OCI-LY7 (cell line): ENCODE results near the gene ROS1. TPM values are rescaled to one million over a fixed set of nuclear protein-coding genes. Genes with fewer than 3 reads are reported as not detected.

Source experiments
- BruUV-seq: library from RNA; stranded (reverse); fragments of 400-500 nt; replicated peaks from 2 replicates; lab custom pipeline; 2021; lab: Mats Ljungman, UMichigan
- CTCF ChIA-PET: fragments of 300-600 bp; sonication (Branson Sonifier 250); formaldehyde crosslinking; loops from one replicate; lab custom pipeline; 2022; ENCODE audit warnings: antibody characterized with exemption; ENCODE audit not compliant: unreplicated experiment; lab: Charles Lee
- POLR2A ChIA-PET: fragments of 300-600 bp; sonication (Branson Sonifier 250); formaldehyde crosslinking; loops from one replicate; lab custom pipeline; 2022; ENCODE audit warnings: antibody characterized with exemption; lab: Charles Lee
- DNase-seq: peaks from one replicate; pipeline ENCODE4 v3.0.0-alpha.2; 2015; ENCODE audit warnings: low spot score
- H2AFZ ChIP-seq: fragments of 200-600 bp; sonication (generic), shearing (Covaris generic); 2 replicates; pipeline ENCODE4 v1.6.1; 2014; ENCODE audit warnings: mild to moderate bottlenecking, antibody characterized with exemption, low read length, moderate library complexity
- H3K27ac ChIP-seq: fragments of 200-600 bp; sonication (generic); 2 replicates; pipeline ENCODE4 v1.5.1; 2014; ENCODE audit warnings: mixed run types, low read depth, mild to moderate bottlenecking, moderate library complexity, low read length, inconsistent platforms; ENCODE audit not compliant: poor library complexity, severe bottlenecking
- H3K36me3 ChIP-seq: fragments of 200-600 bp; sonication (generic); 2 replicates; pipeline ENCODE4 v1.6.1; 2014; ENCODE audit warnings: mild to moderate bottlenecking, antibody characterized with exemption, low read length, moderate library complexity, mixed read lengths; ENCODE audit not compliant: insufficient read depth
- H3K4me1 ChIP-seq: fragments of 200-600 bp; sonication (generic); 2 replicates; pipeline ENCODE4 v1.5.1; 2014; ENCODE audit warnings: mild to moderate bottlenecking, low read length; ENCODE audit not compliant: insufficient read depth, poor library complexity, severe bottlenecking
- H3K4me2 ChIP-seq: fragments of 200-600 bp; sonication (generic); 2 replicates; pipeline ENCODE4 v1.6.1; 2014; ENCODE audit warnings: mild to moderate bottlenecking, low read length
- H3K4me3 ChIP-seq: fragments of 200-600 bp; sonication (generic); 2 replicates; pipeline ENCODE4 v1.5.1; 2014; ENCODE audit warnings: mild to moderate bottlenecking, low read depth, low read length; ENCODE audit not compliant: poor library complexity, severe bottlenecking
- H3K79me2 ChIP-seq: fragments of 200-600 bp; sonication (generic); 2 replicates; pipeline ENCODE4 v1.6.1; 2016; ENCODE audit warnings: low read depth, mild to moderate bottlenecking, low read length, moderate library complexity, mixed read lengths; ENCODE audit not compliant: insufficient read depth
- H3K9me2 ChIP-seq: fragments of 200-600 bp; sonication (generic); 2 replicates; pipeline ENCODE4 v1.6.1; 2016; ENCODE audit warnings: mild to moderate bottlenecking, low read length, mixed read lengths; ENCODE audit not compliant: insufficient read depth
- H3K9me3 ChIP-seq: fragments of 200-600 bp; sonication (generic); 2 replicates; pipeline ENCODE4 v1.6.1; 2014; ENCODE audit warnings: mild to moderate bottlenecking, mixed run types, low read length, mixed read lengths
- H4K20me1 ChIP-seq: fragments of 200-600 bp; sonication (generic); 2 replicates; pipeline ENCODE4 v1.6.1; 2014; ENCODE audit warnings: mild to moderate bottlenecking, antibody characterized with exemption, low read length, moderate library complexity, mixed read lengths; ENCODE audit not compliant: insufficient read depth
- EZH2phosphoT487 ChIP-seq: fragments of 200-600 bp; sonication (generic); IDR thresholded peaks from 2 replicates; pipeline ENCODE4 v1.6.1; 2018; ENCODE audit warnings: low read depth, borderline replicate concordance, mild to moderate bottlenecking, mixed run types, antibody characterized with exemption, low read length, moderate library complexity, mixed read lengths
- intact Hi-C: fragments of 100-400 bp; cut with micrococcal nuclease; formaldehyde crosslinking; loops from one replicate; pipeline ENCODE4 v1.10.0; 2022; ENCODE audit not compliant: unreplicated experiment
- total RNA-seq, 2 experiments: library from RNA; depleted of rRNA in 1 of 2; stranded (reverse); fragments of >200 nt in 1 of 2; shearing (Covaris generic) in 1 of 2; gene quantifications; 2 replicates each; pipeline ENCODE4 v1.2.3, GENCODE V29; 2014 to 2022
- TF ChIP-seq, protein P1 (sequence below): fragments of 200-600 bp; sonication (generic); conservative IDR thresholded peaks from 2 replicates; pipeline ENCODE4 v1.5.1; 2014; ENCODE audit warnings: mild to moderate bottlenecking, antibody characterized with exemption, low read length, moderate library complexity, mixed read lengths

Gene ROS1
- total RNA-seq, 2 experiments from 2014 or later, result not detected

DNA sequence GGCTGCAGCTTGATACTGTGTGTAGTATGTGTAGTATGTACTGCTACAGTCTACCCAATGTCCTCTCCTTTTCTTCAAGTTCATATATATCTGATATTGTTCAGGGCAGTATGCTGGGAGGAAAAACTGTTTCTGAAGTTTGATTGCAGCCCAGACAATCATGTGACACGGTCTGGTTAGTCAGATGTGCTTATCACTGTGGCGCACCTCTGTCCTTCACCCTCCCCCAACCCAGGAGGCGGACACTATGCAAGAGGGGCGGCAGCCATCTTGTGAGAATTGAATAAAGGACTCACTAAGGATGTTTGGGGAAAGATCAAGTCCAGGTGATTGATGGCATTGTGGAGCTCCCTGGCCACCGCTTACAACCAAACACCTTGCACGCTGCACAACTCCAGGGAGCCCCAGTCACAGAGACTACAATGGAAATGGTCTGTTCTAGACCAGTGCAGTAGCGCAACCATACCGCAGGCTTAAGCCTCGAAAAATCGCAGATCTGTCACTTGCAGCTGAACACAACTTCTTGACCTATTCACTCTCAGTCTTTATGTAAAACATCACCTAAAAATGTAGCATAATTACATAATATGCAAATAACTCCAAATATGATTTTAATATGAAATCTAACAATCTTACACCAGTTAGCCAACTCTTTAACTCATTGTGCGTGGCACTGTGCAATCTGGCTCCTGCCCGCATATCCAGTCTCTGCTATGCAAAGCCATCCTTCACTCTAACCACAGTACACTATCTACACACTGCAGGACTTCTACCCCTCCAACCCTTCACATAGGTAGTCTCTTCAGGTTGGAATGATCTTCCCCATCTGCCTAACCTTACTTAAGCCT lies 81.1 kb downstream of the ROS1 start:
- TF ChIP-seq, protein P1, sequence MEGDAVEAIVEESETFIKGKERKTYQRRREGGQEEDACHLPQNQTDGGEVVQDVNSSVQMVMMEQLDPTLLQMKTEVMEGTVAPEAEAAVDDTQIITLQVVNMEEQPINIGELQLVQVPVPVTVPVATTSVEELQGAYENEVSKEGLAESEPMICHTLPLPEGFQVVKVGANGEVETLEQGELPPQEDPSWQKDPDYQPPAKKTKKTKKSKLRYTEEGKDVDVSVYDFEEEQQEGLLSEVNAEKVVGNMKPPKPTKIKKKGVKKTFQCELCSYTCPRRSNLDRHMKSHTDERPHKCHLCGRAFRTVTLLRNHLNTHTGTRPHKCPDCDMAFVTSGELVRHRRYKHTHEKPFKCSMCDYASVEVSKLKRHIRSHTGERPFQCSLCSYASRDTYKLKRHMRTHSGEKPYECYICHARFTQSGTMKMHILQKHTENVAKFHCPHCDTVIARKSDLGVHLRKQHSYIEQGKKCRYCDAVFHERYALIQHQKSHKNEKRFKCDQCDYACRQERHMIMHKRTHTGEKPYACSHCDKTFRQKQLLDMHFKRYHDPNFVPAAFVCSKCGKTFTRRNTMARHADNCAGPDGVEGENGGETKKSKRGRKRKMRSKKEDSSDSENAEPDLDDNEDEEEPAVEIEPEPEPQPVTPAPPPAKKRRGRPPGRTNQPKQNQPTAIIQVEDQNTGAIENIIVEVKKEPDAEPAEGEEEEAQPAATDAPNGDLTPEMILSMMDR, result no peak
- TF ChIP-seq EZH2phosphoT487, result no peak
- intact Hi-C loops, result no loop called here
- H3K9me2 ChIP-seq, result no peaks in the 10 kb centered on the region
- no TSS peak for BruUV-seq
- H3K4me1 ChIP-seq, result no peaks in the 10 kb centered on the region
- POLR2A ChIA-PET, result interaction anchor here (0.5 kb wide), 1 partner anchor 67 kb away, joined by 3 read pairs; no protein-coding TSS in a partner anchor
- CTCF ChIA-PET, result no interaction called here
- H4K20me1 ChIP-seq, result no peaks in the 10 kb centered on the region
- H3K36me3 ChIP-seq, result no peaks in the 10 kb centered on the region
- no peak overlapping the region for H3K4me3 ChIP-seq
- H3K9me3 ChIP-seq, result no peaks in the 10 kb centered on the region
- H3K4me2 ChIP-seq, result no peak overlapping the region
- no peak overlapping the region for H3K27ac ChIP-seq
- H3K79me2 ChIP-seq, result no peaks in the 10 kb centered on the region
- DNase-seq, result no peak
- H2AFZ ChIP-seq, result no peak overlapping the region

DNA sequence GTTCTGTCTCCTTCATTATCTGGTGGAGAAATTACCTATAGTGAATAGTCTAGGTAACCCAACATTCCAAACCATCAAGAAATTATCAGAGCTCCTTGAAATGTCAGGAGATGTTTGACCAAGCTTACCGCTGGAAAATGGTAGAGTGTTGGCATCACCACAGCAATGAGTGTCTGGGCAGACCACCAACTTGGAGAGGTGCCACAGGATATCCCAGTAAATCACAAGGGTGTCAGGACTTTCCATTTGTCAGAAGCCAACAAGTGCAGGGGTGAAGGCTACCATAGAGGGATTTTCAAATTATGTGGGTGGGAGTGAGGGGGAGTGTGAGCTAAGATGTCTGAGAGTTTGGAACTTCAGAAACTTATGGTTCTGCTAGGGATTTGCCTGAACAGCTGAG lies 87.2 kb downstream of the ROS1 start:
- H3K27ac ChIP-seq, result no peak overlapping the region
- H3K36me3 ChIP-seq, result no peaks in the 10 kb centered on the region
- TF ChIP-seq EZH2phosphoT487, result no peak
- TF ChIP-seq, protein P1, result no peak
- POLR2A ChIA-PET, result interaction anchor here (0.7 to 1.1 kb wide), 3 partner anchors 23 to 1170 kb away, joined by 3 read pairs; no protein-coding TSS in a partner anchor
- intact Hi-C loops, result no loop called here
- no peaks in the 10 kb centered on the region for H3K9me3 ChIP-seq
- H3K4me2 ChIP-seq, result no peak overlapping the region
- CTCF ChIA-PET, result no interaction called here
- H3K4me1 ChIP-seq, result no peaks in the 10 kb centered on the region
- no peak for DNase-seq
- no peaks in the 10 kb centered on the region for H3K79me2 ChIP-seq
- no TSS peak for BruUV-seq
- no peaks in the 10 kb centered on the region for H4K20me1 ChIP-seq
- no peaks in the 10 kb centered on the region for H3K9me2 ChIP-seq
- no peak overlapping the region for H2AFZ ChIP-seq
- no peak overlapping the region for H3K4me3 ChIP-seq

DNA sequence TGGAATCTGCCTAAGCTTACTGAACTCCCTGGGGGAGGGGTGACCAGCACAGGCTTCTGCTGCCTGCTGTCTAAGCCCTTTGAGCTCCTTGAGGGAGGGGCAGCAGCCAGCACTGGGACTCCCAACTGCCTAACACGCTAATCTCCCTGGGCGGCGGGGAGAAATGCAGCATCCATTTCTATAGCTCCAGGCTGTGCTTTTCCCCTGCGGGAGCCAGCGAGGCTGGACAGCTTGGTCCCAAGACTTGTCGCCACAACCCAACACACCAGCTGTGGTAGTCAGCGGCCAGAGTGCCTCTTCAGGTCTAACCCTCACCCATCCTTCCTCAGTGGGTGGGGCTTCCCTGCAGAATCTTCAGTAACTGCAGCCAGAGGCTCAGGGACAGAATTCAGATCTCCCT lies 95.8 kb downstream of the ROS1 start:
- TF ChIP-seq, protein P1, result no peak
- TF ChIP-seq EZH2phosphoT487, result no peak
- intact Hi-C loops, result no loop called here
- H3K4me3 ChIP-seq, result no peak overlapping the region
- no peaks in the 10 kb centered on the region for H3K9me3 ChIP-seq
- DNase-seq, result no peak
- no peaks in the 10 kb centered on the region for H3K9me2 ChIP-seq
- no peaks in the 10 kb centered on the region for H4K20me1 ChIP-seq
- ChIA-PET CTCF (no interaction called here), POLR2A (no interaction called here)
- no peak overlapping the region for H3K4me2 ChIP-seq
- BruUV-seq, result no TSS peak
- H3K4me1 ChIP-seq, result no peaks in the 10 kb centered on the region
- H3K79me2 ChIP-seq, result no peaks in the 10 kb centered on the region
- no peaks in the 10 kb centered on the region for H3K36me3 ChIP-seq
- H3K27ac ChIP-seq, result no peak overlapping the region
- H2AFZ ChIP-seq, result no peak overlapping the region
